Measurements from ENCODE around the gene GUCD1. TPM values are rescaled to one million over a fixed set of nuclear protein-coding genes. Genes with fewer than 3 reads are reported as not detected.

Gene GUCD1
- total and polyA plus RNA-seq, 2 of the 13 experiments (the other 11 are each of a cell fraction or from before 2014, with no cell fraction given) = 128 to 245 TPM

GRCh38 chr22:24503137-24503842, 51.6 kb downstream of the GUCD1 start:
- BruUV-seq (replicated peaks) = no TSS peak
- no peaks in the 10 kb centered on the region for H3K79me2 ChIP-seq (ENCODE audit: insufficient read depth, low read length)
- intact Hi-C loops (cut with micrococcal nuclease; ENCODE audit: unreplicated experiment) (loop anchor here (5.0 to 10.0 kb wide), 2 partner anchors 81 to 228 kb away; partner anchors contain the start of gene SPECC1L), in situ Hi-C loops (cut with HindIII; ENCODE audit: extremely low pct_ligation_motif_present, low pct_unique_long_range_greater_than_20kb) (no loop called here)
- H4K20me1 ChIP-seq (ENCODE audit: insufficient read depth, low read length) = no peaks in the 10 kb centered on the region
- ChIA-PET POLR2A (interaction anchor here (1.0 to 2.2 kb wide), 3 partner anchors 11 to 82 kb away, joined by 3 to 12 read pairs (median 4); no protein-coding TSS in a partner anchor), CTCF (ENCODE audit: low intra/inter-chr PET ratio, low total read pairs) (interaction anchor here (0.7 kb wide), 1 partner anchor 79 kb away, joined by 3 read pairs; no protein-coding TSS in a partner anchor)
- H3K36me3 ChIP-seq (replicated peaks in 1 of 2; ENCODE audit: control insufficient read depth in 1 of 2, insufficient read depth in 2 of 2, low read length in 2 of 2) = no peaks in the 10 kb centered on the region
- peak; percentile 73 for FAIRE-seq
- ATAC-seq = no peak
- DNase-seq (ENCODE audit: low spot score) = no peak
- 91% methylated on average over 7 of the region's 7 CpGs for WGBS (ENCODE audit: low lambda C conversion rate)
- H3K4me1 ChIP-seq (ENCODE audit: insufficient read depth, low read length) = peaks cover 100% of the 10 kb centered on the region
- peak overlapping the region; percentile 99 for H3K27ac ChIP-seq (ENCODE audit: extremely low read length, insufficient read depth, low read length)
- no peak overlapping the region for H2AFZ ChIP-seq (ENCODE audit: low read length)
- no peak overlapping the region for H3K9ac ChIP-seq (ENCODE audit: insufficient read depth, low read depth, low read length)
- no peak overlapping the region for H3K4me3 ChIP-seq (replicated peaks in 1 of 3; ENCODE audit: insufficient read depth in 1 of 3, low read depth in 2 of 3, low read length in 3 of 3)
- no peaks in the 10 kb centered on the region for H3K27me3 ChIP-seq (ENCODE audit: control insufficient read depth in 1 of 2, insufficient read depth in 2 of 2, low read length in 2 of 2)
- H3K4me2 ChIP-seq (ENCODE audit: low read depth, low read length) = no peak overlapping the region
- no peaks in the 10 kb centered on the region for H3K9me3 ChIP-seq (ENCODE audit: low read length)
- TF ChIP-seq HES4 (CRISPR knock-in tag; IDR thresholded peaks at IDR 0.05; ENCODE audit: borderline replicate concordance) = no peak
- TF ChIP-seq CTCF (CRISPR knock-in tag; IDR thresholded peaks at IDR 0.05) = peak; percentile 79
- TF ChIP-seq, protein P1, sequence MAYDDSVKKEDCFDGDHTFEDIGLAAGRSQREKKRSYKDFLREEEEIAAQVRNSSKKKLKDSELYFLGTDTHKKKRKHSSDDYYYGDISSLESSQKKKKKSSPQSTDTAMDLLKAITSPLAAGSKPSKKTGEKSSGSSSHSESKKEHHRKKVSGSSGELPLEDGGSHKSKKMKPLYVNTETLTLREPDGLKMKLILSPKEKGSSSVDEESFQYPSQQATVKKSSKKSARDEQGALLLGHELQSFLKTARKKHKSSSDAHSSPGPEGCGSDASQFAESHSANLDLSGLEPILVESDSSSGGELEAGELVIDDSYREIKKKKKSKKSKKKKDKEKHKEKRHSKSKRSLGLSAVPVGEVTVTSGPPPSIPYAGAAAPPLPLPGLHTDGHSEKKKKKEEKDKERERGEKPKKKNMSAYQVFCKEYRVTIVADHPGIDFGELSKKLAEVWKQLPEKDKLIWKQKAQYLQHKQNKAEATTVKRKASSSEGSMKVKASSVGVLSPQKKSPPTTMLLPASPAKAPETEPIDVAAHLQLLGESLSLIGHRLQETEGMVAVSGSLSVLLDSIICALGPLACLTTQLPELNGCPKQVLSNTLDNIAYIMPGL (CRISPR knock-in tag; IDR thresholded peaks at IDR 0.05; ENCODE audit: borderline replicate concordance in 1 of 2, low read depth in 1 of 2) = peak in 1 of 2 experiments; percentile 33; a peak in 1 of 4 replicates
- 0 out of 2 replicates have a peak, but pooled peaks have one; percentile 28 for TF ChIP-seq ZNF7 (CRISPR knock-in tag; IDR thresholded peaks at IDR 0.05)
- 0 out of 2 replicates have a peak, but pooled peaks have one; percentile 35 for TF ChIP-seq ZNF3 (CRISPR knock-in tag; IDR thresholded peaks at IDR 0.05)
- peak; percentile 20 for TF ChIP-seq TEAD3 (CRISPR knock-in tag; optimal IDR thresholded peaks at IDR 0.05; ENCODE audit: borderline replicate concordance)
- peak; percentile 24; the same call in 1 of the 2 replicates for TF ChIP-seq ZNF652 (CRISPR knock-in tag; IDR thresholded peaks at IDR 0.05; ENCODE audit: borderline replicate concordance, low read depth)
- TF ChIP-seq ZNF543 (CRISPR knock-in tag; IDR thresholded peaks at IDR 0.05) = no peak
- TF ChIP-seq HOMEZ (CRISPR knock-in tag; IDR thresholded peaks at IDR 0.05; ENCODE audit: low read depth) = no peak
- no peak for TF ChIP-seq KDM5B (CRISPR knock-in tag; IDR thresholded peaks at IDR 0.05; ENCODE audit: borderline replicate concordance)
- no peak for TF ChIP-seq NCOA5 (CRISPR knock-in tag; IDR thresholded peaks at IDR 0.05)
- 0 out of 2 replicates have a peak, but pooled peaks have one; percentile 22 for TF ChIP-seq SP5 (CRISPR knock-in tag; IDR thresholded peaks at IDR 0.05; ENCODE audit: borderline replicate concordance, low read depth)
- TF ChIP-seq FOSL2 (CRISPR knock-in tag; IDR thresholded peaks at IDR 0.05) = peak; percentile 34
- 0 out of 2 replicates have a peak, but pooled peaks have one; percentile 44 for TF ChIP-seq SNAPC2 (CRISPR knock-in tag; IDR thresholded peaks at IDR 0.05)
- TF ChIP-seq SMC3 (IDR thresholded peaks at IDR 0.05; ENCODE audit: low read length) = peak; percentile 74
- peak; percentile 57; the same call in 1 of the 2 replicates for TF ChIP-seq HIVEP1 (CRISPR knock-in tag; IDR thresholded peaks at IDR 0.05)
- TF ChIP-seq, protein P2, sequence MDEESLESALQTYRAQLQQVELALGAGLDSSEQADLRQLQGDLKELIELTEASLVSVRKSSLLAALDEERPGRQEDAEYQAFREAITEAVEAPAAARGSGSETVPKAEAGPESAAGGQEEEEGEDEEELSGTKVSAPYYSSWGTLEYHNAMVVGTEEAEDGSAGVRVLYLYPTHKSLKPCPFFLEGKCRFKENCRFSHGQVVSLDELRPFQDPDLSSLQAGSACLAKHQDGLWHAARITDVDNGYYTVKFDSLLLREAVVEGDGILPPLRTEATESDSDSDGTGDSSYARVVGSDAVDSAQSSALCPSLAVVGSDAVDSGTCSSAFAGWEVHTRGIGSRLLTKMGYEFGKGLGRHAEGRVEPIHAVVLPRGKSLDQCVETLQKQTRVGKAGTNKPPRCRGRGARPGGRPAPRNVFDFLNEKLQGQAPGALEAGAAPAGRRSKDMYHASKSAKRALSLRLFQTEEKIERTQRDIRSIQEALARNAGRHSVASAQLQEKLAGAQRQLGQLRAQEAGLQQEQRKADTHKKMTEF (CRISPR knock-in tag; IDR thresholded peaks at IDR 0.05) = no peak
- TF ChIP-seq ISX (CRISPR knock-in tag; conservative IDR thresholded peaks at IDR 0.05) = no peak
